Mesenchymal stem cell (in vitro differentiated cells and primary cell): ENCODE results near the gene GATM.

Source experiments
- DNase-seq: peaks from one replicate; pipeline ENCODE4 v3.0.0-alpha.2; 2013
- H2AFZ ChIP-seq: one replicate; pipeline ENCODE4 v1.6.1; 2013; ENCODE audit warnings: low read depth, mild to moderate bottlenecking, control low read depth, inconsistent platforms, low read length, moderate library complexity
- H2AK5ac ChIP-seq: 2 replicates; pipeline ENCODE4 v1.6.1; 2013; ENCODE audit warnings: low read length, moderate library complexity, mild to moderate bottlenecking, inconsistent platforms; ENCODE audit not compliant: severe bottlenecking
- H2BK120ac ChIP-seq: one replicate; pipeline ENCODE4 v1.6.1; 2013; ENCODE audit warnings: low read depth, mild to moderate bottlenecking, inconsistent platforms, low read length, moderate library complexity
- H2BK12ac ChIP-seq, 2 experiments: one replicate each; pipeline ENCODE4 v1.6.1; 2013; ENCODE audit warnings: inconsistent platforms in 2 of 2, low read length in 2 of 2, mild to moderate bottlenecking in 2 of 2, moderate library complexity in 2 of 2, control low read depth in 1 of 2
- H2BK15ac ChIP-seq: one replicate; pipeline ENCODE4 v1.6.1; 2013; ENCODE audit warnings: mild to moderate bottlenecking, low read depth, inconsistent platforms; ENCODE audit not compliant: poor library complexity, severe bottlenecking
- H2BK5ac ChIP-seq: 2 replicates; pipeline ENCODE4 v1.6.1; 2013; ENCODE audit warnings: low read depth, mild to moderate bottlenecking, low read length, control low read depth, inconsistent platforms; ENCODE audit not compliant: poor library complexity, severe bottlenecking
- H3K14ac ChIP-seq, 2 experiments: one replicate each; pipeline ENCODE4 v1.6.1; 2013; ENCODE audit warnings: inconsistent platforms in 2 of 2, low read length in 2 of 2, control low read depth in 1 of 2, mild to moderate bottlenecking in 1 of 2, moderate library complexity in 1 of 2
- H3K18ac ChIP-seq, 2 experiments: one replicate each; pipeline ENCODE4 v1.6.1; 2013; ENCODE audit warnings: inconsistent platforms in 2 of 2, low read length in 2 of 2, control low read depth in 1 of 2, low read depth in 1 of 2, mild to moderate bottlenecking in 1 of 2
- H3K23ac ChIP-seq, 2 experiments: one replicate each; pipeline ENCODE4 v1.6.1; 2013; ENCODE audit warnings: inconsistent platforms in 2 of 2, low read length in 2 of 2, mild to moderate bottlenecking in 2 of 2, moderate library complexity in 2 of 2, control low read depth in 1 of 2
- H3K27ac ChIP-seq: 2 replicates; pipeline ENCODE4 v1.5.1; 2013; ENCODE audit warnings: mild to moderate bottlenecking, moderate library complexity, low read length, control low read depth, inconsistent platforms; ENCODE audit not compliant: poor library complexity, severe bottlenecking
- H3K27me3 ChIP-seq, 2 experiments: 2 replicates each; pipeline versions ENCODE4 v1.6.1 to v1.7.0; 2013; ENCODE audit warnings: low read length in 2 of 2, mild to moderate bottlenecking in 2 of 2, moderate library complexity in 2 of 2, control low read depth in 1 of 2, inconsistent platforms in 1 of 2; ENCODE audit not compliant: control insufficient read depth in 1 of 2, insufficient read depth in 1 of 2
- H3K36me3 ChIP-seq, 2 experiments: 2 replicates each; pipeline versions ENCODE4 v1.6.1 to v1.7.0; 2013; ENCODE audit warnings: low read length in 2 of 2, control low read depth in 1 of 2, inconsistent platforms in 1 of 2, low read depth in 1 of 2, mild to moderate bottlenecking in 1 of 2; ENCODE audit not compliant: insufficient read depth in 2 of 2, control insufficient read depth in 1 of 2
- H3K4ac ChIP-seq, 2 experiments: one replicate each; pipeline ENCODE4 v1.6.1; 2013; ENCODE audit warnings: inconsistent platforms in 2 of 2, low read length in 2 of 2, mild to moderate bottlenecking in 2 of 2, moderate library complexity in 2 of 2, control low read depth in 1 of 2, low read depth in 1 of 2
- H3K4me1 ChIP-seq: 2 replicates; pipeline ENCODE4 v1.6.1; 2013; ENCODE audit warnings: low read depth, low read length, control low read depth; ENCODE audit not compliant: control insufficient read depth, insufficient read depth
- H3K4me2 ChIP-seq: 2 replicates; pipeline ENCODE4 v1.6.1; 2013; ENCODE audit warnings: low read length, mild to moderate bottlenecking, inconsistent platforms; ENCODE audit not compliant: poor library complexity, severe bottlenecking
- H3K4me3 ChIP-seq, 2 experiments: 2 replicates each; pipeline versions ENCODE4 v1.5.1 to v1.7.0; 2013; ENCODE audit warnings: low read length in 2 of 2, mild to moderate bottlenecking in 2 of 2, control low read depth in 1 of 2, low read depth in 1 of 2; ENCODE audit not compliant: insufficient read depth in 1 of 2
- H3K79me1 ChIP-seq: replicated peaks from 2 replicates; pipeline ENCODE4 v1.6.1; 2013; ENCODE audit warnings: mild to moderate bottlenecking, control low read depth, low read length, inconsistent platforms; ENCODE audit not compliant: poor library complexity, severe bottlenecking
- H3K9ac ChIP-seq: 2 replicates; pipeline ENCODE4 v1.7.0; 2013; ENCODE audit warnings: mild to moderate bottlenecking, low read length, moderate library complexity
- H3K9me3 ChIP-seq: 2 replicates; pipeline ENCODE4 v1.7.0; 2013; ENCODE audit warnings: mild to moderate bottlenecking, low read length; ENCODE audit not compliant: control insufficient read depth
- H4K8ac ChIP-seq: one replicate; pipeline ENCODE4 v1.6.1; 2013; ENCODE audit warnings: inconsistent platforms, mild to moderate bottlenecking, low read length, moderate library complexity
- H4K91ac ChIP-seq: one replicate; pipeline ENCODE4 v1.6.1; 2013; ENCODE audit warnings: mild to moderate bottlenecking, low read length, inconsistent platforms
- WGBS: methylation state at CpG from one replicate; pipeline ENCODE4 v1.1.7; 2013; ENCODE audit warnings: mixed read lengths; 5-methylcytosine and 5-hydroxymethylcytosine counted together

The GATM gene

DNA sequence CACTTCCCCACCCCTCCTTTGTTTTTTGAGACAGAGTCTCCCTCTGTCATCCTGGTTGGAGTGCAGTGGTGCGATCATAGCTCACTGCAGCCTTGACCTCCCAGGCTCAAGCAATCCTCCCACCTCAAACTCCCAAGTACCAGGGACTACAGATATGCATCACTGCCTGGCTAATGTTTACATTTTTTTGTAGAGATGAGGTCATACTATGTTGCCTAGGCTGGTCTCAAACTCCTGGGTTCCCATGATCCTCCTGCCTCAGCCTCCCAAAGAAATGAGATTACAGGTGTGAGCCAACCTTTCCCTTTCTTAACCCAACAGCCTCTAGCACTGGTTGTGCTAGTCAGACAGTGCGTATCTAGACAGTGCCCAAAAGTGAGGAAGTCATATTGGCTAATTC, 6.4 kb upstream of the GATM start:
- no peak overlapping the region for H2BK120ac ChIP-seq
- 90% methylated on average over 1 of the region's 2 CpGs for WGBS
- H3K18ac ChIP-seq = no peak overlapping the region

GRCh38 chr15:45378913-45379262, 544 bp upstream of the GATM start:
- no peaks in the 10 kb centered on the region for H3K79me1 ChIP-seq
- H3K18ac ChIP-seq = no peak overlapping the region
- H2BK15ac ChIP-seq = no peak overlapping the region
- H2BK5ac ChIP-seq = no peak overlapping the region
- no peak overlapping the region for H4K8ac ChIP-seq
- H3K36me3 ChIP-seq = no peaks in the 10 kb centered on the region
- no peak overlapping the region for H2BK12ac ChIP-seq
- no peak overlapping the region for H2AK5ac ChIP-seq
- no peak overlapping the region for H3K23ac ChIP-seq
- H3K14ac ChIP-seq = no peak overlapping the region
- no peak overlapping the region for H3K4me2 ChIP-seq
- 45% methylated on average over 11 of the region's 11 CpGs for WGBS
- peaks cover 12% of the 10 kb centered on the region for H3K4me1 ChIP-seq
- no peak overlapping the region for H2AFZ ChIP-seq
- H2BK120ac ChIP-seq = no peak overlapping the region
- H3K4ac ChIP-seq = no peak overlapping the region
- no peak for DNase-seq
- H3K4me3 ChIP-seq = peak overlapping the region in 1 of 2 experiments; percentile 76
- no peaks in the 10 kb centered on the region for H3K9me3 ChIP-seq
- H3K9ac ChIP-seq = peak overlapping the region; percentile 6
- no peak overlapping the region for H3K27ac ChIP-seq
- no peak overlapping the region for H4K91ac ChIP-seq
- H3K27me3 ChIP-seq = peaks cover 47 to 58% of the 10 kb centered on the region in 2 experiments

More for the DNA sequence above, 6.4 kb upstream of the GATM start:
- H3K27ac ChIP-seq = no peak overlapping the region
- H2BK15ac ChIP-seq = no peak overlapping the region
- H3K4me3 ChIP-seq = no peak overlapping the region
- no peak overlapping the region for H2BK5ac ChIP-seq
- H2BK12ac ChIP-seq = no peak overlapping the region
- no peak overlapping the region for H3K9ac ChIP-seq
- no peak overlapping the region for H3K14ac ChIP-seq
- H4K91ac ChIP-seq = no peak overlapping the region
- H3K4me2 ChIP-seq = no peak overlapping the region
- H3K79me1 ChIP-seq = no peaks in the 10 kb centered on the region
- no peaks in the 10 kb centered on the region for H3K36me3 ChIP-seq
- H3K9me3 ChIP-seq = no peaks in the 10 kb centered on the region
- no peak overlapping the region for H2AFZ ChIP-seq
- H4K8ac ChIP-seq = no peak overlapping the region
- no peaks in the 10 kb centered on the region for H3K4me1 ChIP-seq
- no peak overlapping the region for H3K4ac ChIP-seq
- no peak overlapping the region for H3K23ac ChIP-seq
- no peak for DNase-seq
- no peak overlapping the region for H2AK5ac ChIP-seq
- peaks cover 19 to 54% of the 10 kb centered on the region in 2 experiments for H3K27me3 ChIP-seq

GRCh38 chr15:45377609-45378148, 665 bp downstream of the GATM start:
- no peak overlapping the region for H2AK5ac ChIP-seq
- no peak overlapping the region for H4K8ac ChIP-seq
- peak overlapping the region; percentile 91 for H3K4me2 ChIP-seq
- H2AFZ ChIP-seq = peak overlapping the region; percentile 53
- no peak for DNase-seq
- H2BK5ac ChIP-seq = no peak overlapping the region
- no peak overlapping the region for H3K4ac ChIP-seq
- no peak overlapping the region for H2BK12ac ChIP-seq
- peak overlapping the region in 1 of 2 experiments; percentile 69 for H3K23ac ChIP-seq
- H3K14ac ChIP-seq = no peak overlapping the region
- H3K9ac ChIP-seq = peak overlapping the region; percentile 54
- H4K91ac ChIP-seq = no peak overlapping the region
- H3K27ac ChIP-seq = no peak overlapping the region
- peak overlapping the region in 1 of 2 experiments; percentile 76 for H3K4me3 ChIP-seq
- H3K9me3 ChIP-seq = no peaks in the 10 kb centered on the region
- no peaks in the 10 kb centered on the region for H3K36me3 ChIP-seq
- peaks cover 43 to 53% of the 10 kb centered on the region in 2 experiments for H3K27me3 ChIP-seq
- no peak overlapping the region for H2BK15ac ChIP-seq
- H2BK120ac ChIP-seq = no peak overlapping the region
- WGBS = 1% methylated on average over 32 of the region's 32 CpGs
- H3K79me1 ChIP-seq = no peaks in the 10 kb centered on the region
- peaks cover 12% of the 10 kb centered on the region for H3K4me1 ChIP-seq
- peak overlapping the region in 1 of 2 experiments; percentile 76 for H3K18ac ChIP-seq

DNA sequence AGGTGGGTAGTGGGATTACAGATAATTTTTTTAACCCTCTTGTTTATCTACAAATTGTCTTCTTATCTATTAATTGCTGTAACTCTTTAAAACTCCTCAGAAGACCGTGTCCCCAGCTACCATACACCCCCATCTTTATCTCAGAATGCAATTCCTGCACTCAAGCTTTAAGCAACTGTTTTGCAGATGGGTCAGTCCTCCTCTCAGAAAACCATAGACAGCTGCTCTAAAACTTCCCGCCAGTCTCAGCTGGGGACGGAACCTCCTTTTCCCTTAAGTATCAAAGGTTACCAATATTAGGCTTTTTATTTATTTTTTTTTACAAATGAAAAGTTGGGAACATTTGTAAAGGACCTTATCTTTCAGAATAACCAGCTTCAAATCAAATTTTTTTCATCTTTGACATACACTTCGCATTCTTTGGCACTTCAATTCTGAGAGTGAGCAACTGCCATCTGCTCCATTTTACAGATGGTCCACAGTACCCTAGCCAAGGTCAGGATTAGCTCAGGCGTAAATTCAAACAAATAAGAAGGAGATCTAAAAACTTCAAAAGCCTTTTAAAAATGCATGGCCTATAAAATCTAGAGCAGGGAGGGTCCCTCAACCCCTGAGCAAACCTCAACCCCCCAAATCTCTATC, 1.3 kb downstream of the GATM start:
- Histone ChIP-seq H2BK120ac (no peak overlapping the region), H3K4ac (no peak overlapping the region), H2BK12ac (no peak overlapping the region), H3K36me3 (no peaks in the 10 kb centered on the region), H3K4me1 (peaks cover 12% of the 10 kb centered on the region), H2BK5ac (no peak overlapping the region), H2BK15ac (no peak overlapping the region), H3K4me3 (peak overlapping the region in 1 of 2 experiments; percentile 76), H3K9me3 (no peaks in the 10 kb centered on the region), H3K9ac (no peak overlapping the region), H3K23ac (no peak overlapping the region), H3K79me1 (no peaks in the 10 kb centered on the region), H3K18ac (no peak overlapping the region), H2AFZ (no peak overlapping the region), H3K27ac (no peak overlapping the region), H2AK5ac (no peak overlapping the region), H3K4me2 (no peak overlapping the region), H3K27me3 (peaks cover 46 to 53% of the 10 kb centered on the region in 2 experiments), H3K14ac (no peak overlapping the region), H4K8ac (no peak overlapping the region), H4K91ac (no peak overlapping the region)
- WGBS = 6% methylated on average over 2 of the region's 5 CpGs
- no peak for DNase-seq
